KMS-11 (cell line): ENCODE measurements around the gene SMIM17.

ENCODE experiments used
- H2AFZ ChIP-seq: fragments of 200-600 bp; sonication (generic); 2 replicates; pipeline ENCODE4 v1.6.1; 2016; ENCODE audit warnings: antibody characterized with exemption, mixed run types, low read depth
- H3K27ac ChIP-seq: fragments of 200-600 bp; sonication (generic); 2 replicates; pipeline ENCODE4 v1.6.1; 2016; ENCODE audit warnings: mild to moderate bottlenecking, mixed run types
- H3K27me3 ChIP-seq: fragments of 200-600 bp; sonication (generic); 2 replicates; pipeline ENCODE4 v1.6.1; 2017; ENCODE audit warnings: mild to moderate bottlenecking, low read depth, mixed run types, moderate library complexity; ENCODE audit not compliant: insufficient read depth
- H3K36me3 ChIP-seq: fragments of 200-600 bp; sonication (generic); 2 replicates; pipeline ENCODE4 v1.6.1; 2017; ENCODE audit warnings: mild to moderate bottlenecking, mixed run types; ENCODE audit not compliant: insufficient read depth
- H3K4me1 ChIP-seq: fragments of 200-600 bp; sonication (generic); 2 replicates; pipeline ENCODE4 v1.6.1; 2016; ENCODE audit warnings: mild to moderate bottlenecking, low read depth, mixed run types; ENCODE audit not compliant: poor library complexity, severe bottlenecking
- H3K4me2 ChIP-seq: fragments of 200-600 bp; sonication (generic); 2 replicates; pipeline ENCODE4 v1.7.0; 2016; ENCODE audit warnings: mild to moderate bottlenecking, mixed run types
- H3K4me3 ChIP-seq: fragments of 200-600 bp; sonication (generic); IDR thresholded peaks from 2 replicates; pipeline ENCODE4 v1.6.1; 2017; ENCODE audit warnings: low read depth, low read length, mixed read lengths; ENCODE audit not compliant: insufficient read depth
- H3K79me2 ChIP-seq: fragments of 200-600 bp; sonication (generic); 2 replicates; pipeline ENCODE4 v1.6.1; 2016; ENCODE audit warnings: low read depth, mixed run types; ENCODE audit not compliant: insufficient read depth
- H3K9ac ChIP-seq: fragments of 200-600 bp; sonication (generic); 2 replicates; pipeline ENCODE4 v1.6.1; 2016; ENCODE audit warnings: mild to moderate bottlenecking, mixed run types
- H4K20me1 ChIP-seq: fragments of 200-600 bp; sonication (generic); 2 replicates; pipeline ENCODE4 v1.6.1; 2016; ENCODE audit warnings: mild to moderate bottlenecking, mixed run types; ENCODE audit not compliant: insufficient read depth
- CTCF ChIP-seq: fragments of 200-600 bp; sonication (generic); conservative IDR thresholded peaks from 2 replicates; pipeline ENCODE4 v1.6.1; 2017; ENCODE audit warnings: low read depth, mild to moderate bottlenecking, antibody characterized with exemption, low read length, moderate library complexity, mixed read lengths

The SMIM17 gene

GRCh38 chr19:56663931-56664500 is 21.1 kb downstream of the SMIM17 start:
- Histone ChIP-seq H3K4me3 (no peak overlapping the region), H3K27me3 (no peaks in the 10 kb centered on the region), H3K4me1 (no peaks in the 10 kb centered on the region), H3K27ac (no peak overlapping the region), H3K36me3 (no peaks in the 10 kb centered on the region), H4K20me1 (no peaks in the 10 kb centered on the region), H2AFZ (no peak overlapping the region), H3K9ac (no peak overlapping the region), H3K4me2 (no peak overlapping the region), H3K79me2 (no peaks in the 10 kb centered on the region)
- TF ChIP-seq CTCF, result no peak

- Histone ChIP-seq H3K36me3 (no peaks in the 10 kb centered on the region), H3K9ac (no peak overlapping the region), H3K4me3 (no peak overlapping the region), H2AFZ (no peak overlapping the region), H3K27ac (no peak overlapping the region), H3K79me2 (no peaks in the 10 kb centered on the region), H4K20me1 (no peaks in the 10 kb centered on the region), H3K4me2 (no peak overlapping the region), H3K27me3 (no peaks in the 10 kb centered on the region), H3K4me1 (no peaks in the 10 kb centered on the region)
- TF ChIP-seq CTCF, result no peak
These were observed 21.6 kb downstream of the SMIM17 start for GRCh38 chr19:56664511-56664910.

GRCh38 chr19:56667311-56667870 is 24.4 kb downstream of the SMIM17 start:
- no peak overlapping the region for H2AFZ ChIP-seq
- H3K9ac ChIP-seq, result no peak overlapping the region
- H3K79me2 ChIP-seq, result no peaks in the 10 kb centered on the region
- H4K20me1 ChIP-seq, result no peaks in the 10 kb centered on the region
- no peaks in the 10 kb centered on the region for H3K4me1 ChIP-seq
- H3K4me2 ChIP-seq, result no peak overlapping the region
- H3K36me3 ChIP-seq, result no peaks in the 10 kb centered on the region
- H3K27me3 ChIP-seq, result no peaks in the 10 kb centered on the region
- H3K27ac ChIP-seq, result no peak overlapping the region
- no peak for TF ChIP-seq CTCF
- H3K4me3 ChIP-seq, result no peak overlapping the region

GRCh38 chr19:56668676-56669075 is 25.7 kb downstream of the SMIM17 start:
- Histone ChIP-seq H3K36me3 (no peaks in the 10 kb centered on the region), H3K4me1 (no peaks in the 10 kb centered on the region), H2AFZ (no peak overlapping the region), H3K27ac (no peak overlapping the region), H3K9ac (no peak overlapping the region), H3K79me2 (no peaks in the 10 kb centered on the region), H3K27me3 (no peaks in the 10 kb centered on the region), H3K4me2 (no peak overlapping the region), H4K20me1 (no peaks in the 10 kb centered on the region), H3K4me3 (no peak overlapping the region)
- no peak for TF ChIP-seq CTCF
